Natural killer cell (primary cell): Measurements from ENCODE around the gene ZNF236. TPM values are rescaled to one million over a fixed set of nuclear protein-coding genes. Genes with fewer than 3 reads are reported as not detected.
A peak's percentile ranks its signal among the peaks of the same experiment; 100 is the strongest.
"Not testable (repeated sequence)": the region's sequence is repeated elsewhere in the genome, so short reads cannot be mapped to it uniquely, and the experiment has no call there.

ENCODE experiments used
- ATAC-seq, 3 donors: fragments of 150-1000 bp in 2 of 3; fragments of 200-7000 bp in 1 of 3; cut with Tn5 transposase; 1 replicate in 1 of 3; 2 replicates in 2 of 3; pipeline ENCODE4 v1.10.0; 2021; ENCODE audit warnings: mild to moderate bottlenecking in 2 of 3, moderate library complexity in 2 of 3
- DNase-seq, 2 donors: peaks; one replicate each; pipeline versions ENCODE4 v3.0.0 to v3.0.0-alpha.2; 2013 to 2021; ENCODE audit warnings: mixed read lengths in 1 of 2
- H3K27ac ChIP-seq: one replicate; pipeline ENCODE4 v1.5.1; 2013; ENCODE audit warnings: mild to moderate bottlenecking, low read length
- H3K27me3 ChIP-seq: one replicate; pipeline ENCODE4 v1.6.1; 2013; ENCODE audit warnings: low read length; ENCODE audit not compliant: control insufficient read depth, insufficient read depth
- H3K36me3 ChIP-seq: one replicate; pipeline ENCODE4 v1.6.1; 2013; ENCODE audit warnings: low read length; ENCODE audit not compliant: control insufficient read depth, insufficient read depth
- H3K4me1 ChIP-seq: one replicate; pipeline ENCODE4 v1.6.1; 2013; ENCODE audit warnings: low read length; ENCODE audit not compliant: control insufficient read depth, insufficient read depth
- H3K4me3 ChIP-seq: one replicate; pipeline ENCODE4 v1.5.1; 2013; ENCODE audit warnings: low read length
- H3K9me3 ChIP-seq: one replicate; pipeline ENCODE4 v1.6.1; 2013; ENCODE audit warnings: low read length; ENCODE audit not compliant: control insufficient read depth, insufficient read depth
- H3K27ac Mint-ChIP-seq, 2 donors: one replicate each; pipeline ENCODE4 v1.8.0; 2022; ENCODE audit warnings: mild to moderate bottlenecking in 2 of 2, mixed read lengths in 2 of 2, moderate library complexity in 1 of 2
- H3K27me3 Mint-ChIP-seq, 2 donors: one replicate each; pipeline ENCODE4 v1.8.0; 2022; ENCODE audit warnings: low read depth in 2 of 2, mixed read lengths in 2 of 2
- H3K36me3 Mint-ChIP-seq: one replicate; pipeline ENCODE4 v1.8.0; 2022; ENCODE audit warnings: mixed read lengths
- H3K4me1 Mint-ChIP-seq, 2 donors: one replicate each; pipeline ENCODE4 v1.8.0; 2022; ENCODE audit warnings: mixed read lengths in 2 of 2
- H3K4me3 Mint-ChIP-seq: one replicate; pipeline ENCODE4 v1.8.0; 2022; ENCODE audit warnings: mild to moderate bottlenecking, moderate library complexity, mixed read lengths
- H3K9me3 Mint-ChIP-seq, 2 donors: one replicate each; pipeline ENCODE4 v1.8.0; 2022; ENCODE audit warnings: mixed read lengths in 2 of 2
- WGBS: methylation state at CpG from one replicate; pipeline ENCODE4 v1.1.7; 2013; ENCODE audit warnings: missing lambda C conversion rate; ENCODE audit not compliant: insufficient coverage; 5-methylcytosine and 5-hydroxymethylcytosine counted together
- intact Hi-C: fragments of 100-400 bp; cut with micrococcal nuclease; formaldehyde crosslinking; loops from one replicate; pipeline ENCODE4 v1.14.2; 2022
- total RNA-seq, 4 donors: library from RNA; stranded (reverse); fragments of 120-200 nt in 1 of 4; gene quantifications; one replicate each; pipeline versions ENCODE4 v1.2.3 to v1.2.4, GENCODE V29; 2013 to 2022
- TF ChIP-seq, protein P1 (sequence below): fragments of 200-600 bp; IDR thresholded peaks from one replicate; pipeline ENCODE4 v1.8.0; 2022; ENCODE audit warnings: antibody characterized with exemption

ZNF236 gene
- total RNA-seq, 3 donors from 2014 or later (not counting 1 experiment from before 2014, with no cell fraction given): 35.1 to 42.2 (median 39.7) TPM

- Mint-ChIP-seq H3K27me3 (no peaks in the 10 kb centered on the region), H3K27ac (no peak overlapping the region), H3K4me1 (peaks cover 19 to 21% of the 10 kb centered on the region in 2 donors), H3K36me3 (no peaks in the 10 kb centered on the region), H3K9me3 (no peaks in the 10 kb centered on the region), H3K4me3 (no peak overlapping the region)
- H3K36me3 ChIP-seq: peaks cover 4% of the 10 kb centered on the region
- no peaks in the 10 kb centered on the region for H3K27me3 ChIP-seq
- ATAC-seq (no peak), DNase-seq (no peak)
- no peak overlapping the region for H3K4me3 ChIP-seq
- no peak overlapping the region for H3K27ac ChIP-seq
- intact Hi-C loops: no loop called here
- no peaks in the 10 kb centered on the region for H3K9me3 ChIP-seq
- peaks cover 8% of the 10 kb centered on the region for H3K4me1 ChIP-seq
- 93% methylated on average over 5 of the region's 6 CpGs for WGBS
- TF ChIP-seq, protein P1, sequence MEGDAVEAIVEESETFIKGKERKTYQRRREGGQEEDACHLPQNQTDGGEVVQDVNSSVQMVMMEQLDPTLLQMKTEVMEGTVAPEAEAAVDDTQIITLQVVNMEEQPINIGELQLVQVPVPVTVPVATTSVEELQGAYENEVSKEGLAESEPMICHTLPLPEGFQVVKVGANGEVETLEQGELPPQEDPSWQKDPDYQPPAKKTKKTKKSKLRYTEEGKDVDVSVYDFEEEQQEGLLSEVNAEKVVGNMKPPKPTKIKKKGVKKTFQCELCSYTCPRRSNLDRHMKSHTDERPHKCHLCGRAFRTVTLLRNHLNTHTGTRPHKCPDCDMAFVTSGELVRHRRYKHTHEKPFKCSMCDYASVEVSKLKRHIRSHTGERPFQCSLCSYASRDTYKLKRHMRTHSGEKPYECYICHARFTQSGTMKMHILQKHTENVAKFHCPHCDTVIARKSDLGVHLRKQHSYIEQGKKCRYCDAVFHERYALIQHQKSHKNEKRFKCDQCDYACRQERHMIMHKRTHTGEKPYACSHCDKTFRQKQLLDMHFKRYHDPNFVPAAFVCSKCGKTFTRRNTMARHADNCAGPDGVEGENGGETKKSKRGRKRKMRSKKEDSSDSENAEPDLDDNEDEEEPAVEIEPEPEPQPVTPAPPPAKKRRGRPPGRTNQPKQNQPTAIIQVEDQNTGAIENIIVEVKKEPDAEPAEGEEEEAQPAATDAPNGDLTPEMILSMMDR: no peak
Observed at GRCh38 chr18:76943542-76944339, 121.4 kb downstream of the ZNF236 start.

GRCh38 chr18:76944346-76944745, 122.0 kb downstream of the ZNF236 start:
- H3K36me3 Mint-ChIP-seq, H3K4me3 ChIP-seq, H3K9me3 ChIP-seq, intact Hi-C loops, H3K27me3 Mint-ChIP-seq, H3K4me3 Mint-ChIP-seq, H3K36me3 ChIP-seq, H3K27ac Mint-ChIP-seq, H3K27me3 ChIP-seq, H3K9me3 Mint-ChIP-seq, DNase-seq, ATAC-seq, H3K27ac ChIP-seq: not testable (repeated sequence)
- H3K4me1 ChIP-seq: peaks cover 10% of the 10 kb centered on the region
- H3K4me1 Mint-ChIP-seq: peaks cover 22 to 24% of the 10 kb centered on the region in 2 donors
- 99% methylated on average over 7 of the region's 8 CpGs for WGBS

- ATAC-seq: peak in 1 of 3 donors; percentile 13
- Mint-ChIP-seq H3K36me3 (peaks cover 10% of the 10 kb centered on the region), H3K4me1 (peaks cover 27 to 28% of the 10 kb centered on the region in 2 donors), H3K27ac (peak overlapping the region in 1 of 2 donors; percentile 56), H3K27me3 (no peaks in the 10 kb centered on the region), H3K9me3 (no peaks in the 10 kb centered on the region), H3K4me3 (peak overlapping the region; percentile 28)
- Histone ChIP-seq H3K36me3 (peaks cover 15% of the 10 kb centered on the region), H3K9me3 (no peaks in the 10 kb centered on the region), H3K4me1 (peaks cover 10% of the 10 kb centered on the region), H3K27me3 (no peaks in the 10 kb centered on the region), H3K4me3 (no peak overlapping the region), H3K27ac (no peak overlapping the region)
- peak in 1 of 2 donors; percentile 10 for DNase-seq
- intact Hi-C loops: no loop called here
- TF ChIP-seq, protein P1: no peak
- WGBS: 45% methylated on average over 8 of the region's 8 CpGs
Observed at GRCh38 chr18:76948345-76948744, 126.0 kb downstream of the ZNF236 start.

- Mint-ChIP-seq H3K36me3 (peaks cover 10% of the 10 kb centered on the region), H3K4me1 (peaks cover 20 to 23% of the 10 kb centered on the region in 2 donors), H3K27ac (no peak overlapping the region), H3K4me3 (no peak overlapping the region), H3K27me3 (no peaks in the 10 kb centered on the region), H3K9me3 (no peaks in the 10 kb centered on the region)
- intact Hi-C loops: no loop called here
- H3K4me1 ChIP-seq: peaks cover 10% of the 10 kb centered on the region
- H3K9me3 ChIP-seq: no peaks in the 10 kb centered on the region
- H3K27ac ChIP-seq: no peak overlapping the region
- H3K4me3 ChIP-seq: no peak overlapping the region
- DNase-seq (no peak), ATAC-seq (no peak)
- TF ChIP-seq, protein P1: no peak
- H3K36me3 ChIP-seq: peaks cover 33% of the 10 kb centered on the region
- 92% methylated on average over 12 of the region's 12 CpGs for WGBS
- H3K27me3 ChIP-seq: no peaks in the 10 kb centered on the region
Observed at GRCh38 chr18:76951456-76952247, 129.3 kb downstream of the ZNF236 start.
